Gastrocnemius medialis (tissue), 4 donors: Measurements from ENCODE around the gene SUGP2. TPM values are rescaled to one million over a fixed set of nuclear protein-coding genes. Genes with fewer than 3 reads are reported as not detected.

Source experiments
- ATAC-seq, 2 donors: fragments of 150-250 bp; one replicate each; pipeline ENCODE4 v1.9.1; 2016
- DNase-seq, 2 donors: peaks; one replicate each; pipeline ENCODE4 v3.0.0-alpha.2; 2019
- H3K27ac ChIP-seq, 4 donors: fragments of 200-600 bp; sonication (generic); 1 replicate in 1 of 4; 2 replicates in 3 of 4; pipeline ENCODE4 v1.5.1; 2016 to 2018; ENCODE audit warnings: mild to moderate bottlenecking in 2 of 4, moderate library complexity in 1 of 4
- H3K27me3 ChIP-seq, 3 donors: fragments of 200-600 bp; sonication (generic) in 2 of 3; 1 replicate in 1 of 3; 2 replicates in 2 of 3; pipeline versions ENCODE4 v1.5.1 to v1.6.0; 2016 to 2019; ENCODE audit warnings: mild to moderate bottlenecking in 1 of 3, moderate library complexity in 1 of 3
- H3K36me3 ChIP-seq, 2 donors: fragments of 200-600 bp; sonication (generic) in 1 of 2; one replicate each; pipeline ENCODE4 v1.5.1; 2017 to 2018
- H3K4me1 ChIP-seq, 2 donors: fragments of 200-600 bp; sonication (generic) in 1 of 2; one replicate each; pipeline ENCODE4 v1.5.1; 2016 to 2017; ENCODE audit warnings: mild to moderate bottlenecking in 2 of 2
- H3K4me3 ChIP-seq, 4 donors: fragments of 200-600 bp; sonication (generic) in 3 of 4; 1 replicate in 1 of 4; 2 replicates in 3 of 4; pipeline ENCODE4 v1.5.1; 2016 to 2019; ENCODE audit warnings: mild to moderate bottlenecking in 2 of 4
- H3K9me3 ChIP-seq, 3 donors: fragments of 200-600 bp; sonication (generic) in 2 of 3; 1 replicate in 1 of 3; 2 replicates in 2 of 3; pipeline ENCODE4 v1.5.1; 2016 to 2019
- POLR2A ChIP-seq, 2 donors: fragments of 450-650 bp; IDR thresholded peaks; one replicate each; pipeline ENCODE4 v1.6.1; 2017; ENCODE audit warnings: antibody characterized with exemption in 2 of 2, mild to moderate bottlenecking in 2 of 2, moderate library complexity in 2 of 2
- in situ Hi-C, 4 donors: fragments of 200-750 bp; cut with MboI; loops; one replicate each; pipeline versions ENCODE4 v1.15.0 to v1.8.0; 2017; ENCODE audit warnings: low sequenced_read_pairs in 4 of 4
- intact Hi-C: fragments of 100-400 bp; cut with DNase I; formaldehyde crosslinking; loops from one replicate; pipeline ENCODE4 v1.15.1; 2023; ENCODE audit warnings: low total_unique reads
- total RNA-seq, 4 donors: library from RNA; depleted of rRNA; stranded (reverse); fragments of >200 nt; gene quantifications; one replicate each; pipeline versions ENCODE4 v1.1.0 to v1.2.3, GENCODE V29; 2016
- TF ChIP-seq, protein P1 (sequence below), 5 experiments: fragments of 450-650 bp in 3 of 5; fragments of 200-600 bp in 2 of 5; sonication (generic) in 2 of 5; IDR thresholded peaks in 4 of 5; conservative IDR thresholded peaks in 1 of 5; 1 replicate in 4 of 5; 2 replicates in 1 of 5; pipeline ENCODE4 v1.5.1; 2016 to 2019; ENCODE audit warnings: antibody characterized with exemption in 5 of 5, mild to moderate bottlenecking in 3 of 5, moderate library complexity in 3 of 5

SUGP2 gene
- total RNA-seq, result 10 to 100 TPM; 24.6 to 38.2 (median 32.8) TPM

DNA sequence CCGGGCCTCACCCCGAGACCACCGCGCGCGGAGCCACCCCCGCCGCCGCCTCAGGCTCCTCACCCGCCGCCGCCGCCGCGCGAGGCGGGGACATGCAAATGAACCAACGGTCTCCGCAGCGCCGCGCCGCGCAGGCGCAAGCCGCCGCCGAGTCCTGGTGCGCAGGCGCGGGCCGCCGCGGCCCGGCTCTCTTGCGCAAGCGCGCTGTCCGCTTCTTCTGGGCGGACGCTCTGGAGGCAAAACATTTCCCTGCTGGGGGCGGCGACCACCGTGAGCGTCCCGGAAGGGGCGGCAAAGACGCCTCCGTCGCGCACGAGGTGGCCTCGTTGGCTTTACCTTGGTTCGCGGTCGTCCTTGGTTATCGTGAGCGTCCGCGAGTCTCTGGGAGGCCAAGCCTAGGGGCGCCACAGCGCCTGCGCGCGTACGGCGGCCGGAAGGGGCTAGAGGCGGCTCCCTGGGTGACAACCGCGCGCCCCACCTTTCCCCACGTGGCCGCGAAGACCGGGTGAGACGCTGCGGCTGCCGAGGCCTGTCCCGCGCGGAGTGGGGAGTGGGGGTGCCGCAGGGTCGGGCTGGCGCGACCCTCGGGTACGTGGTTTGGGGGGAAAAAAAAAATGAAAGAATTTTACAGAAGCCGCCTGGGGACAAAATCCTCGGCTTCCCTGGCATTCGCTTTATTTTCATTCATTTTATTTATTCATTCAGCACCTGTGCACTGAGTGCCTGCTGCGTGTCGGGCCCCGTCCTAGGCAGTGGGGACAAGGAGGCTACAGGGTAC is at the start of gene SUGP2, which contains the start of gene ARMC6:
Gene SUGP2, minus strand, starts transcription at position 92 of the 778 bp plus-strand sequence. CDS start 2,446 bp downstream, outside the sequence.
Gene ARMC6, plus strand, starts transcription at position 178 of the 778 bp plus-strand sequence. CDS start 607 bp downstream, outside the sequence.
- peak within 1 kb of the TSS; percentile 89 to 100 (median 94) for H3K27ac ChIP-seq
- H3K27me3 ChIP-seq, result no peaks in the 10 kb centered on the region
- peak; percentile 88 to 91 for ATAC-seq
- peaks cover 0 to 21% of the 10 kb centered on the region in 2 donors for H3K36me3 ChIP-seq
- no peaks in the 10 kb centered on the region for H3K9me3 ChIP-seq
- H3K4me1 ChIP-seq, result peaks cover 22 to 40% of the 10 kb centered on the region in 2 donors
- DNase-seq, result peak; percentile 62 to 80
- intact Hi-C loops (loop anchor here (1.0 to 10.0 kb wide), 2 partner anchors 114 to 139 kb away; partner anchors contain the start of genes CERS1, COPE and DDX49), in situ Hi-C loops (no loop called here)
- peak; percentile 80 to 83 for TF ChIP-seq POLR2A (IDR thresholded peaks at IDR 0.05)
- TF ChIP-seq, protein P1, sequence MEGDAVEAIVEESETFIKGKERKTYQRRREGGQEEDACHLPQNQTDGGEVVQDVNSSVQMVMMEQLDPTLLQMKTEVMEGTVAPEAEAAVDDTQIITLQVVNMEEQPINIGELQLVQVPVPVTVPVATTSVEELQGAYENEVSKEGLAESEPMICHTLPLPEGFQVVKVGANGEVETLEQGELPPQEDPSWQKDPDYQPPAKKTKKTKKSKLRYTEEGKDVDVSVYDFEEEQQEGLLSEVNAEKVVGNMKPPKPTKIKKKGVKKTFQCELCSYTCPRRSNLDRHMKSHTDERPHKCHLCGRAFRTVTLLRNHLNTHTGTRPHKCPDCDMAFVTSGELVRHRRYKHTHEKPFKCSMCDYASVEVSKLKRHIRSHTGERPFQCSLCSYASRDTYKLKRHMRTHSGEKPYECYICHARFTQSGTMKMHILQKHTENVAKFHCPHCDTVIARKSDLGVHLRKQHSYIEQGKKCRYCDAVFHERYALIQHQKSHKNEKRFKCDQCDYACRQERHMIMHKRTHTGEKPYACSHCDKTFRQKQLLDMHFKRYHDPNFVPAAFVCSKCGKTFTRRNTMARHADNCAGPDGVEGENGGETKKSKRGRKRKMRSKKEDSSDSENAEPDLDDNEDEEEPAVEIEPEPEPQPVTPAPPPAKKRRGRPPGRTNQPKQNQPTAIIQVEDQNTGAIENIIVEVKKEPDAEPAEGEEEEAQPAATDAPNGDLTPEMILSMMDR (IDR thresholded peaks at IDR 0.05 in 4 of 5, conservative IDR thresholded peaks at IDR 0.05 in 1 of 5), result peak in 3 of 5 experiments; percentile 19 to 46 (median 39)
- peak within 1 kb of the TSS; percentile 69 to 96 (median 73) for H3K4me3 ChIP-seq

DNA sequence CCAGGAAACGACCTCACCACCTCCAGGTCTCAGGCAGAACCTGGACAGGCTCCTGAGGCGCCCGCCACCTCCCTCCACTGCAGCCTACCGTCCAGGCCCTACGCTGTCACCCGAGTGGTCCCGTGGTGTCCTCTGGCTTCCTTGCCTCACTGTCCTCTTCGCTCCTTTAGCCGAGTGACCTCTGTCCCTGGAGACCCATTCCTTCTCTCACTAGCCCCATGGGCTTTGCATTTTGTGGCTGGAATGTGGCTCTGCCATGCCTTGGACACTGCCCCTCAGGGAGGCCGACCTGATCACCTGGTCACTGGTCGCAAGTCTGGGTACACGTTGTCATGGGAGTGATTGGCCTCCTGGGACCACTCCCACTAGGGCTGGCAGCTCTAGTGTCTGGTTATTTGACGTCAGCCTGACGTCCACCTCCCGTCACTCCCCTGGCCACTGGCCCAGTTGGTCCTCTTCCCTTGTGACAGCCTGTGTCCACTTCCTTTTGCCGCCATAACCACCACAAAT is 48.4 kb upstream of the SUGP2 start:
- H3K27me3 ChIP-seq, result no peaks in the 10 kb centered on the region
- no peak overlapping the region for H3K4me3 ChIP-seq
- H3K4me1 ChIP-seq, result peaks cover 13 to 28% of the 10 kb centered on the region in 2 donors
- TF ChIP-seq, protein P1 (IDR thresholded peaks at IDR 0.05 in 4 of 5, conservative IDR thresholded peaks at IDR 0.05 in 1 of 5), result no peak
- TF ChIP-seq POLR2A (IDR thresholded peaks at IDR 0.05), result peak in 1 of 2 donors; percentile 19
- intact Hi-C loops, result no loop called here
- in situ Hi-C loops, result no loop called here
- ATAC-seq (peak; percentile 45 to 56), DNase-seq (peak; percentile 27 to 51)
- peak overlapping the region; percentile 61 to 78 (median 64) for H3K27ac ChIP-seq
- no peaks in the 10 kb centered on the region for H3K36me3 ChIP-seq
- no peaks in the 10 kb centered on the region for H3K9me3 ChIP-seq

DNA sequence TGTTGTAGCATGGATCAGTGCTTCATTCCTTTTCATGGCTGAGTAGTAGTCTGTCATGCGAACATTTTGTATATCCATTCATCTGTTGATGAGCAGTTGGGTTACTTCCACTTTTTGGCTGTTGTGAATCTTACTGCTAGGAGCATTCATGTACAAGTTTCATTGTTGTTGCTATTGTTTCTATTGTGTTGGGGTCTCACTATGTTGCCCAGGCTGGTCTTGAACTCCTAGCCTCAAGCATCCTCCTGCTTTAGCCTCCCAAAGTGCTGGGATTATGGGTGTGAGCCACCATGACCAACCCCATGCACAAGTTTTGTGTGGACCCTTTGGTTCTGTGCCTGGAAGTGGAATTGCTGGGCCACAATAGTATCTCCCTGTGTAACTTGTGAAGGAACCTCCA is 46.3 kb upstream of the SUGP2 start:
- Histone ChIP-seq H3K27ac (peak overlapping the region in 1 of 4 donors; percentile 78), H3K9me3 (no peaks in the 10 kb centered on the region), H3K4me1 (peaks cover 13 to 40% of the 10 kb centered on the region in 2 donors), H3K27me3 (no peaks in the 10 kb centered on the region), H3K36me3 (no peaks in the 10 kb centered on the region), H3K4me3 (no peak overlapping the region)
- no peak for ATAC-seq
- in situ Hi-C loops (no loop called here), intact Hi-C loops (no loop called here)
- DNase-seq, result no peak
- TF ChIP-seq POLR2A (IDR thresholded peaks at IDR 0.05), result no peak
- TF ChIP-seq, protein P1 (IDR thresholded peaks at IDR 0.05 in 4 of 5, conservative IDR thresholded peaks at IDR 0.05 in 1 of 5), result no peak

DNA sequence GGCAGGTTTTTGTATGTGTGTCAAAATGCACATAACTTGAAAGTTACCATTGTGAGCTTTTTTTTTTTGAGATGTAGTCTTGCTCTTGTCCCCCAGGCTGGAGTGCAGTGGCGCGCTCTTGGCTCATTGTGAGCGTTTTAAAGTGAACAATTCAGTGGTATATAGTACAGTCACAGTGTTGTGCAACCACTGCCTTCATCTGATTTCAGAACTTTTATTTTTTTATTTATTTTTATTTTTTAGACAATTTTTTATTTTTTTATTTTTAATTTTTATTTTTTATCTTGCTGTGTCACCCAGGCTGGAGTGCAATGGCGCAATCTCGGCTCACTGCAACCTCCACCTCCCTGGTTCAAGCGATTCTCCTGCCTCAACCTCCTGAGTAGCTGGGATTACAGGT is 45.5 kb upstream of the SUGP2 start:
- Histone ChIP-seq H3K36me3 (no peaks in the 10 kb centered on the region), H3K9me3 (no peaks in the 10 kb centered on the region), H3K4me3 (no peak overlapping the region), H3K27ac (peak overlapping the region in 1 of 4 donors; percentile 5), H3K27me3 (no peaks in the 10 kb centered on the region), H3K4me1 (peaks cover 19 to 45% of the 10 kb centered on the region in 2 donors)
- intact Hi-C loops, result no loop called here
- TF ChIP-seq POLR2A (IDR thresholded peaks at IDR 0.05), result no peak
- TF ChIP-seq, protein P1 (IDR thresholded peaks at IDR 0.05 in 4 of 5, conservative IDR thresholded peaks at IDR 0.05 in 1 of 5), result no peak
- in situ Hi-C loops, result no loop called here
- no peak for DNase-seq
- no peak for ATAC-seq
